Neural progenitor cell (in vitro differentiated cells): ENCODE results near the gene GPR183.

Experiments used
- CTCF ChIP-seq: fragments of 200-600 bp; sonication (generic); IDR thresholded peaks from 2 replicates; pipeline ENCODE4 v1.5.1; 2017; ENCODE audit warnings: antibody characterized with exemption, mild to moderate bottlenecking
- EZH2 ChIP-seq: fragments of 200-600 bp; sonication (generic); IDR thresholded peaks from 2 replicates; pipeline ENCODE4 v1.6.1; 2017; ENCODE audit warnings: antibody characterized with exemption, mild to moderate bottlenecking, moderate library complexity

- TF ChIP-seq CTCF, result no peak
- TF ChIP-seq EZH2, result no peak
Observed at GRCh38 chr13:99256709-99257108, 50.5 kb downstream of the GPR183 start.
